GM23338 (cell line): ENCODE results near the gene IGFLR1. TPM values are rescaled to one million over a fixed set of nuclear protein-coding genes. Genes with fewer than 3 reads are reported as not detected.

Experiments
- ATAC-seq: fragments of 200-7000 bp; cut with Tn5 transposase; 3 replicates; pipeline ENCODE4 v1.9.1; 2020
- DNase-seq: peaks from one replicate; pipeline ENCODE4 v3.0.0-alpha.2; 2015; ENCODE audit warnings: low spot score
- H2AFZ ChIP-seq: fragments of 200-600 bp; sonication (generic); 2 replicates; pipeline ENCODE4 v1.8.0; 2016; ENCODE audit warnings: antibody characterized with exemption, mild to moderate bottlenecking, moderate library complexity
- H3F3A ChIP-seq: fragments of 200-600 bp; sonication (generic); replicated peaks from 2 replicates; pipeline ENCODE4 v1.8.0; 2017; ENCODE audit warnings: antibody characterized with exemption, mixed run types, low read depth
- H3K27ac ChIP-seq: fragments of 200-600 bp; sonication (generic); 2 replicates; pipeline ENCODE4 v1.6.1; 2016; ENCODE audit warnings: low read depth
- H3K27me3 ChIP-seq: fragments of 200-600 bp; sonication (generic); 2 replicates; pipeline ENCODE4 v1.8.0; 2016; ENCODE audit warnings: mild to moderate bottlenecking, mixed run types, moderate library complexity; ENCODE audit not compliant: insufficient read depth
- H3K36me3 ChIP-seq: fragments of 200-600 bp; sonication (generic); 2 replicates; pipeline ENCODE4 v1.8.0; 2016; ENCODE audit warnings: mild to moderate bottlenecking; ENCODE audit not compliant: insufficient read depth
- H3K4me1 ChIP-seq: fragments of 200-600 bp; sonication (generic); 2 replicates; pipeline ENCODE4 v1.8.0; 2016; ENCODE audit warnings: mild to moderate bottlenecking, moderate library complexity; ENCODE audit not compliant: insufficient read depth
- H3K4me2 ChIP-seq: fragments of 200-600 bp; sonication (generic); 2 replicates; pipeline ENCODE4 v1.7.1; 2017; ENCODE audit warnings: mixed run types
- H3K4me3 ChIP-seq: fragments of 200-600 bp; sonication (generic); 2 replicates; pipeline ENCODE4 v1.6.1; 2016; ENCODE audit warnings: mixed run types
- H3K79me2 ChIP-seq: fragments of 200-600 bp; sonication (generic); replicated peaks from 2 replicates; pipeline ENCODE4 v1.8.0; 2017; ENCODE audit warnings: mild to moderate bottlenecking; ENCODE audit not compliant: insufficient read depth
- H3K9me2 ChIP-seq: fragments of 200-600 bp; sonication (generic); 2 replicates; pipeline ENCODE4 v1.8.0; 2017; ENCODE audit not compliant: insufficient read depth
- H4K20me1 ChIP-seq: fragments of 200-600 bp; sonication (generic); replicated peaks from 2 replicates; pipeline ENCODE4 v1.8.0; 2017; ENCODE audit warnings: mild to moderate bottlenecking; ENCODE audit not compliant: insufficient read depth
- H3K27ac Mint-ChIP-seq: 2 replicates; pipeline ENCODE4 v1.8.0; 2020; ENCODE audit warnings: inconsistent platforms, mild to moderate bottlenecking, moderate library complexity, mixed read lengths
- H3K27me3 Mint-ChIP-seq: 3 replicates; pipeline ENCODE4 v1.8.0; 2022; ENCODE audit warnings: low read depth, mild to moderate bottlenecking, moderate library complexity, mixed read lengths, inconsistent platforms; ENCODE audit not compliant: insufficient read depth, poor library complexity
- H3K36me3 Mint-ChIP-seq: 3 replicates; pipeline ENCODE4 v1.8.0; 2021; ENCODE audit warnings: low read depth, mild to moderate bottlenecking, inconsistent platforms, moderate library complexity, mixed read lengths
- H3K4me1 Mint-ChIP-seq: 3 replicates; pipeline ENCODE4 v1.8.0; 2020; ENCODE audit warnings: mild to moderate bottlenecking, inconsistent platforms, mixed read lengths
- H3K4me3 Mint-ChIP-seq: 3 replicates; pipeline ENCODE4 v1.8.0; 2021; ENCODE audit warnings: moderate library complexity, mild to moderate bottlenecking, inconsistent platforms, mixed read lengths
- H3K9me3 Mint-ChIP-seq: 3 replicates; pipeline ENCODE4 v1.8.0; 2020; ENCODE audit warnings: moderate library complexity, mild to moderate bottlenecking, inconsistent platforms, mixed read lengths
- CREB1 ChIP-seq: fragments of 250-450 bp; sonication (Bioruptor Pico); IDR thresholded peaks from 2 replicates; pipeline ENCODE4 v1.5.0; 2020; ENCODE audit warnings: low read depth, mild to moderate bottlenecking, moderate library complexity
- EZH2 ChIP-seq: fragments of 200-600 bp; sonication (generic); IDR thresholded peaks from one replicate; pipeline ENCODE4 v1.8.0; 2017; ENCODE audit warnings: antibody characterized with exemption, mild to moderate bottlenecking, low read depth; ENCODE audit not compliant: unreplicated experiment
- EZH2phosphoT487 ChIP-seq: fragments of 200-600 bp; sonication (generic); IDR thresholded peaks from one replicate; pipeline ENCODE4 v1.8.1; 2018; ENCODE audit warnings: antibody characterized with exemption; ENCODE audit not compliant: unreplicated experiment
- JUNB ChIP-seq: IDR thresholded peaks from one replicate; pipeline ENCODE4 v1.6.1; 2016; ENCODE audit warnings: antibody characterized with exemption; ENCODE audit not compliant: unreplicated experiment
- NANOG ChIP-seq: IDR thresholded peaks from 2 replicates; pipeline ENCODE4 v1.6.1; 2016; ENCODE audit warnings: antibody characterized with exemption, borderline replicate concordance
- POLR2AphosphoS5 ChIP-seq: IDR thresholded peaks from 2 replicates; pipeline ENCODE4 v1.6.1; 2016; ENCODE audit warnings: antibody characterized with exemption, low read depth
- ZNF462 ChIP-seq: fragments of 250-450 bp; sonication (Bioruptor Pico); IDR thresholded peaks from 2 replicates; pipeline ENCODE4 v1.5.0; 2020; ENCODE audit warnings: mild to moderate bottlenecking, moderate library complexity
- polyA plus RNA-seq: library from polyadenylated mRNA; unstranded; fragments of >200 nt; fragmentation: Nextera tagmentation; extraction: Ambion mirVana; gene quantifications from 2 replicates; pipeline ENCODE4 v1.2.1, GENCODE V29; 2016
- total RNA-seq: library from RNA; depleted of rRNA; stranded (reverse); fragments of >200 nt; shearing (Covaris generic); gene quantifications from 2 replicates; pipeline ENCODE4 v1.2.3, GENCODE V29; 2014

The IGFLR1 gene
- total and polyA plus RNA-seq, 2 experiments from 2014 or later, result 14.4 to 17.8 TPM

GRCh38 chr19:35739275-35740107 is 2.8 kb downstream of the IGFLR1 start:
- Histone ChIP-seq H3F3A (peaks cover 10% of the 10 kb centered on the region), H2AFZ (no peak overlapping the region), H4K20me1 (no peaks in the 10 kb centered on the region; the same call in 1 of the 2 replicates), H3K79me2 (no peaks in the 10 kb centered on the region), H3K27ac (peak overlapping the region; percentile 81; the same call in 1 of the 2 replicates), H3K36me3 (peaks cover 4% of the 10 kb centered on the region; the same call in 1 of the 2 replicates), H3K4me2 (peak overlapping the region; percentile 91), H3K4me1 (peaks cover 4% of the 10 kb centered on the region; the same call in 1 of the 2 replicates), H3K27me3 (no peaks in the 10 kb centered on the region), H3K9me2 (no peaks in the 10 kb centered on the region), H3K4me3 (peak overlapping the region; percentile 96)
- Mint-ChIP-seq H3K36me3 (peaks cover 45% of the 10 kb centered on the region), H3K27me3 (peaks cover 8% of the 10 kb centered on the region), H3K27ac (no peak overlapping the region), H3K4me3 (peak overlapping the region; percentile 83), H3K4me1 (peaks cover 9% of the 10 kb centered on the region), H3K9me3 (no peaks in the 10 kb centered on the region; the same call in 2 of the 3 replicates)
- peak; percentile 33 for DNase-seq
- TF ChIP-seq EZH2 (no peak), NANOG (no peak), ZNF462 (CRISPR knock-in tag) (no peak), EZH2phosphoT487 (no peak)
- ATAC-seq, result no peak

- Histone ChIP-seq H4K20me1 (no peaks in the 10 kb centered on the region; the same call in 1 of the 2 replicates), H3K79me2 (no peaks in the 10 kb centered on the region), H3K36me3 (peaks cover 4% of the 10 kb centered on the region; the same call in 1 of the 2 replicates), H3K4me2 (no peak overlapping the region), H3K9me2 (no peaks in the 10 kb centered on the region), H3K27ac (no peak overlapping the region), H2AFZ (no peak overlapping the region), H3K4me3 (no peak overlapping the region), H3F3A (peaks cover 10% of the 10 kb centered on the region), H3K4me1 (peaks cover 4% of the 10 kb centered on the region; the same call in 1 of the 2 replicates), H3K27me3 (no peaks in the 10 kb centered on the region)
- no peak overlapping the region for H3K27ac Mint-ChIP-seq
- H3K9me3 Mint-ChIP-seq, result no peaks in the 10 kb centered on the region; the same call in 2 of the 3 replicates
- peaks cover 51% of the 10 kb centered on the region for H3K36me3 Mint-ChIP-seq
- peaks cover 6% of the 10 kb centered on the region for H3K27me3 Mint-ChIP-seq
- H3K4me3 Mint-ChIP-seq, result no peak overlapping the region; the same call in 2 of the 3 replicates
- no peak for ATAC-seq
- H3K4me1 Mint-ChIP-seq, result peaks cover 5% of the 10 kb centered on the region
- no peak for TF ChIP-seq JUNB
- TF ChIP-seq POLR2AphosphoS5, result no peak
- TF ChIP-seq CREB1, result no peak
- no peak for DNase-seq
These were observed 3.4 kb downstream of the IGFLR1 start for GRCh38 chr19:35738887-35739229.
